ENCODE results near the gene PFKFB4. TPM values are rescaled to one million over a fixed set of nuclear protein-coding genes. Genes with fewer than 3 reads are reported as not detected.

PFKFB4 gene
- total and polyA plus RNA-seq, 2 donors (not counting 1 experiment from before 2014, with no cell fraction given), result 1.3 to 3.3 TPM

DNA sequence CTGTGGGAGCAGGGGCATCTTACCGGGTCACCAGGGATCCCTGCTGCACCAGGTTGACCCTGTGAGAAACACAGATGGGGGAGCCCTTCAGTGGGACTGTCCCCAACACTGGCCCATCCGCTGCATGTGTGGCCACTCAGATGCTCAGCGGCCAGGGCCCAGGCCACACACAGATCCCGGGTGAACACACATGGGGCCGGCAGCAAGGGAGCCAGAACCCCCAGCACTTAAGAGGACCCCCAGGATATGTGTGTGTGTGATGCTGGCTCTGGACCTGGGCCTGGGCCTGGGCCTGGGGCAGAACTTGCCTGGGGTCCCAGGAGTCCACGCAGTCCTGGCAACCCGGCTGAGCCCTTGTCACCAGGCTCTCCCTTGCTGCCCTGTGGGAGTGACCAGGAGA is 11.9 kb upstream of the PFKFB4 start:
- no peak for DNase-seq
- Histone ChIP-seq H3K4me3 (ENCODE audit: control extremely low read depth in 1 of 5, extremely low read depth in 1 of 5, insufficient read depth in 1 of 5, low read depth in 2 of 5, low read length in 4 of 5) (no peak overlapping the region), H2AFZ (ENCODE audit: insufficient read depth, low read depth, low read length, poor library complexity, severe bottlenecking) (no peak overlapping the region), H3K36me3 (replicated peaks in 1 of 2; ENCODE audit: control extremely low read depth in 1 of 2, control insufficient read depth in 1 of 2, extremely low read depth in 1 of 2, insufficient read depth in 2 of 2, low read length in 1 of 2) (no peaks in the 10 kb centered on the region), H3K27me3 (replicated peaks in 1 of 4; ENCODE audit: control extremely low read depth in 1 of 4, control insufficient read depth in 3 of 4, insufficient read depth in 4 of 4, low read length in 3 of 4) (no peaks in the 10 kb centered on the region), H3K27ac (ENCODE audit: low read length in 2 of 2) (no peak overlapping the region), H3K9ac (ENCODE audit: low read length) (no peak overlapping the region), H4K20me1 (ENCODE audit: control insufficient read depth, insufficient read depth, low read length, poor library complexity, severe bottlenecking) (no peaks in the 10 kb centered on the region), H3K4me2 (replicated peaks; ENCODE audit: low read depth, low read length, poor library complexity, severe bottlenecking) (no peak overlapping the region), H3K79me2 (ENCODE audit: control insufficient read depth, insufficient read depth, low read length) (no peaks in the 10 kb centered on the region), H3K9me3 (ENCODE audit: control extremely low read depth in 1 of 3, control insufficient read depth in 2 of 3, insufficient read depth in 1 of 3, low read length in 2 of 3) (no peaks in the 10 kb centered on the region), H3K4me1 (ENCODE audit: control insufficient read depth in 2 of 2, insufficient read depth in 2 of 2, low read length in 2 of 2) (no peaks in the 10 kb centered on the region)
- H3K4me3 Mint-ChIP-seq, result no peak overlapping the region
- no peak overlapping the region for H3K27ac Mint-ChIP-seq
- ChIA-PET CTCF (no interaction called here), POLR2A (no interaction called here)
- H3K27me3 Mint-ChIP-seq, result no peaks in the 10 kb centered on the region
- 92% methylated on average over 7 of the region's 7 CpGs for WGBS (ENCODE audit: insufficient coverage)
- TF ChIP-seq EZH2 (IDR thresholded peaks at IDR 0.05; ENCODE audit: borderline replicate concordance, insufficient read depth, low read depth, low read length, poor library complexity, severe bottlenecking) (no peak), CTCF (IDR thresholded peaks at IDR 0.05) (no peak)
- no peaks in the 10 kb centered on the region for H3K9me3 Mint-ChIP-seq (ENCODE audit: insufficient read depth)
- no peaks in the 10 kb centered on the region for H3K4me1 Mint-ChIP-seq
- intact Hi-C loops (cut with micrococcal nuclease), result no loop called here
- ATAC-seq (ENCODE audit: low read depth), result no peak

DNA sequence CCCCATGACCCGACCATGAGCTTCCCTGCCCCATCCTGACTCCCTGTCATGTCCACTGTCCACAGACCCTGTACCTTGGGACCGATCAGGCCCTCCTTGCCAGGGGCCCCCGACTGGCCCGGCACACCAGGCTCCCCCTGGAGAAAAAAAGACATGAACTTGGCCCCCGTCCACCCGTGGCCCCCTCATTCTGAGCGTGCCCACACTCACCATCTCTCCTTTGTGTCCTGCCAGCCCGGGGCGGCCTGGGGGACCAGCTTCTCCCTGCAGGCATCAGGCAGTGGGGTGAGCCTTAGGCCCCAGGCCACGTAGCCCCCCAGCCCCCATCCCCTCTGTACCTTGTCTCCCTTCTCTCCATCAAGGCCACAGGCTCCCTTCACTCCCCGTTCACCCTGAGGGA is 10.9 kb upstream of the PFKFB4 start:
- POLR2A ChIA-PET, result no interaction called here

More for the DNA sequence above, 10.9 kb upstream of the PFKFB4 start:
- Histone ChIP-seq H2AFZ (ENCODE audit: insufficient read depth, low read depth, low read length, poor library complexity, severe bottlenecking) (no peak overlapping the region), H3K79me2 (ENCODE audit: control insufficient read depth, insufficient read depth, low read length) (no peaks in the 10 kb centered on the region), H3K36me3 (replicated peaks in 1 of 2; ENCODE audit: control extremely low read depth in 1 of 2, control insufficient read depth in 1 of 2, extremely low read depth in 1 of 2, insufficient read depth in 2 of 2, low read length in 1 of 2) (no peaks in the 10 kb centered on the region), H3K9me3 (ENCODE audit: control extremely low read depth in 1 of 3, control insufficient read depth in 2 of 3, insufficient read depth in 1 of 3, low read length in 2 of 3) (no peaks in the 10 kb centered on the region), H3K27ac (ENCODE audit: low read length in 2 of 2) (no peak overlapping the region), H3K4me1 (ENCODE audit: control insufficient read depth in 2 of 2, insufficient read depth in 2 of 2, low read length in 2 of 2) (no peaks in the 10 kb centered on the region), H4K20me1 (ENCODE audit: control insufficient read depth, insufficient read depth, low read length, poor library complexity, severe bottlenecking) (no peaks in the 10 kb centered on the region), H3K9ac (ENCODE audit: low read length) (no peak overlapping the region), H3K27me3 (replicated peaks in 1 of 4; ENCODE audit: control extremely low read depth in 1 of 4, control insufficient read depth in 3 of 4, insufficient read depth in 4 of 4, low read length in 3 of 4) (no peaks in the 10 kb centered on the region), H3K4me3 (ENCODE audit: control extremely low read depth in 1 of 5, extremely low read depth in 1 of 5, insufficient read depth in 1 of 5, low read depth in 2 of 5, low read length in 4 of 5) (no peak overlapping the region), H3K4me2 (replicated peaks; ENCODE audit: low read depth, low read length, poor library complexity, severe bottlenecking) (no peak overlapping the region)
- TF ChIP-seq CTCF (IDR thresholded peaks at IDR 0.05) (no peak), EZH2 (IDR thresholded peaks at IDR 0.05; ENCODE audit: borderline replicate concordance, insufficient read depth, low read depth, low read length, poor library complexity, severe bottlenecking) (no peak)
- no peaks in the 10 kb centered on the region for H3K27me3 Mint-ChIP-seq
- no peak overlapping the region for H3K27ac Mint-ChIP-seq
- WGBS (ENCODE audit: insufficient coverage), result 92% methylated on average over 6 of the region's 11 CpGs
- no peak overlapping the region for H3K4me3 Mint-ChIP-seq
- ATAC-seq (ENCODE audit: low read depth) (no peak), DNase-seq (no peak)
- no peaks in the 10 kb centered on the region for H3K9me3 Mint-ChIP-seq (ENCODE audit: insufficient read depth)
- CTCF ChIA-PET, result interaction anchor here (1.0 kb wide), 1 partner anchor 18 kb away, joined by 3 read pairs; no protein-coding TSS in a partner anchor
- H3K4me1 Mint-ChIP-seq, result no peaks in the 10 kb centered on the region
- intact Hi-C loops (cut with micrococcal nuclease), result no loop called here

All from B cell (primary cell).